ENCODE measurements around the gene TEK. TPM values are rescaled to one million over a fixed set of nuclear protein-coding genes. Genes with fewer than 3 reads are reported as not detected.

TEK gene
- total RNA-seq, 4 donors from 2014 or later: 9.8 to 20.0 (median 16.7) TPM

GRCh38 chr9:27272103-27272502, 163.1 kb downstream of the TEK start:
- Histone ChIP-seq H3K9me3 (no peaks in the 10 kb centered on the region), H3K27me3 (no peaks in the 10 kb centered on the region), H3K4me3 (no peak overlapping the region), H3K4me1 (no peaks in the 10 kb centered on the region), H3K36me3 (no peaks in the 10 kb centered on the region), H3K27ac (no peak overlapping the region)
- no peak for DNase-seq (ENCODE audit: low spot score in 2 of 2)
- TF ChIP-seq CTCF (IDR thresholded peaks at IDR 0.05) (no peak), POLR2A (IDR thresholded peaks at IDR 0.05) (no peak), EP300 (IDR thresholded peaks at IDR 0.05) (no peak)
- 93 to 98% methylated on average over 2 of the region's 2 CpGs for WGBS, 2 donors

GRCh38 chr9:27273186-27273585, 164.2 kb downstream of the TEK start:
- no peaks in the 10 kb centered on the region for H3K36me3 ChIP-seq
- 63 to 82% methylated on average over 1 of the region's 1 CpG for WGBS, 2 donors
- no peak overlapping the region for H3K4me3 ChIP-seq

GRCh38 chr9:27276193-27277030, 167.4 kb downstream of the TEK start:
- no peaks in the 10 kb centered on the region for H3K27me3 ChIP-seq
- peak overlapping the region in 1 of 4 donors; percentile 11 for H3K4me3 ChIP-seq
- TF ChIP-seq EP300 (IDR thresholded peaks at IDR 0.05) (no peak), POLR2A (IDR thresholded peaks at IDR 0.05) (no peak), CTCF (IDR thresholded peaks at IDR 0.05) (peak; percentile 58 to 80 (median 71))
- 40% methylated on average over 12 of the region's 12 CpGs for WGBS, 2 donors
- peak in 1 of 2 donors; percentile 21 for DNase-seq (ENCODE audit: low spot score in 2 of 2)
- no peaks in the 10 kb centered on the region for H3K9me3 ChIP-seq
- no peaks in the 10 kb centered on the region for H3K36me3 ChIP-seq
- no peak overlapping the region for H3K27ac ChIP-seq
- no peaks in the 10 kb centered on the region for H3K4me1 ChIP-seq

More at GRCh38 chr9:27273186-27273585, 164.2 kb downstream of the TEK start:
- Histone ChIP-seq H3K27ac (no peak overlapping the region), H3K27me3 (no peaks in the 10 kb centered on the region), H3K4me1 (no peaks in the 10 kb centered on the region), H3K9me3 (no peaks in the 10 kb centered on the region)
- DNase-seq (ENCODE audit: low spot score in 2 of 2): no peak
- TF ChIP-seq CTCF (IDR thresholded peaks at IDR 0.05) (no peak), EP300 (IDR thresholded peaks at IDR 0.05) (no peak)

GRCh38 chr9:27278374-27278773, 169.3 kb downstream of the TEK start:
- no peaks in the 10 kb centered on the region for H3K4me1 ChIP-seq
- no peak overlapping the region for H3K27ac ChIP-seq
- no peaks in the 10 kb centered on the region for H3K27me3 ChIP-seq
- no peaks in the 10 kb centered on the region for H3K36me3 ChIP-seq
- H3K9me3 ChIP-seq: no peaks in the 10 kb centered on the region
- TF ChIP-seq POLR2A (IDR thresholded peaks at IDR 0.05) (no peak), EP300 (IDR thresholded peaks at IDR 0.05) (peak in 1 of 2 donors; percentile 73)
- H3K4me3 ChIP-seq: no peak overlapping the region
- peak in 1 of 2 donors; percentile 9 for DNase-seq (ENCODE audit: low spot score in 2 of 2)
- WGBS, 2 donors: 59 to 88% methylated on average over 1 of the region's 1 CpG

- no peaks in the 10 kb centered on the region for H3K4me1 ChIP-seq
- TF ChIP-seq CTCF (IDR thresholded peaks at IDR 0.05): no peak
- TF ChIP-seq EP300 (IDR thresholded peaks at IDR 0.05): no peak
- no peak for TF ChIP-seq POLR2A (IDR thresholded peaks at IDR 0.05)
- no peak for DNase-seq (ENCODE audit: low spot score in 2 of 2)
- no peaks in the 10 kb centered on the region for H3K36me3 ChIP-seq
- WGBS, 2 donors: 79 to 84% methylated on average over 3 of the region's 3 CpGs
- no peak overlapping the region for H3K27ac ChIP-seq
- no peak overlapping the region for H3K4me3 ChIP-seq
- no peaks in the 10 kb centered on the region for H3K9me3 ChIP-seq
- no peaks in the 10 kb centered on the region for H3K27me3 ChIP-seq
Measured at GRCh38 chr9:27279611-27280010, 170.6 kb downstream of the TEK start.

Small RNA genes lying within 50 kb of the gene (small RNA-seq; reads per million reads assigned to genes)
- not detected for gene AL355433.1
- not detected for gene RNA5SP280

Other genes starting within 250 kb of the TEK start
- 10 to 100 TPM in 3 of 4 donors, 1 to 10 TPM in 1; 7.5 to 43.2 (median 17.3) TPM for gene CAAP1, start 216.4 kb upstream of the TEK start, total RNA-seq
- 10 to 100 TPM; 24.3 to 35.2 (median 26.7) TPM for gene PLAA, start 162.0 kb upstream of the TEK start, total RNA-seq
- gene IFT74, start 152.8 kb upstream of the TEK start, total RNA-seq: 10 to 100 TPM; 17.0 to 24.0 (median 22.2) TPM
- gene LRRC19, start 103.6 kb upstream of the TEK start, total RNA-seq: not detected
- 1 to 10 TPM in 1 of 4 donors, not detected in 3; 2.7 TPM for gene EQTN, start 187.9 kb downstream of the TEK start, total RNA-seq

Measured in tibial nerve (tissue), 4 donors.